PC-3 (cell line): Measurements from ENCODE around the gene MTF2. TPM values are rescaled to one million over a fixed set of nuclear protein-coding genes. Genes with fewer than 3 reads are reported as not detected.

Experiments used
- ATAC-seq: fragments of 200-7000 bp; cut with Tn5 transposase; 2 replicates; pipeline ENCODE4 v1.9.1; 2020; ENCODE audit warnings: mild to moderate bottlenecking, moderate library complexity
- BruUV-seq: library from RNA; stranded (reverse); fragments of 400-500 nt; replicated peaks from 2 replicates; lab custom pipeline; 2021; lab: Mats Ljungman, UMichigan
- CTCF ChIA-PET: fragments of 300-600 bp; sonication (Branson Sonifier 250); formaldehyde crosslinking; loops from one replicate; lab custom pipeline; 2022; ENCODE audit warnings: antibody characterized with exemption; lab: Charles Lee
- POLR2A ChIA-PET: fragments of 300-600 bp; sonication (Branson Sonifier 250); formaldehyde crosslinking; loops from one replicate; lab custom pipeline; 2022; ENCODE audit warnings: antibody characterized with exemption; ENCODE audit not compliant: unreplicated experiment; lab: Charles Lee
- DNase-seq: peaks from one replicate; pipeline ENCODE4 v3.0.0-alpha.2; 2015
- H2AFZ ChIP-seq: fragments of 300-600 bp; sonication (generic); 2 replicates; pipeline ENCODE4 v1.6.0; 2016; ENCODE audit warnings: antibody characterized with exemption, low read length
- H3F3A ChIP-seq: fragments of 300-600 bp; sonication (generic); one replicate; pipeline ENCODE4 v1.6.0; 2017; ENCODE audit warnings: antibody characterized with exemption, low read length, control low read depth, mild to moderate bottlenecking; ENCODE audit not compliant: unreplicated experiment
- H3K27ac ChIP-seq: fragments of 300-600 bp; sonication (generic); 2 replicates; pipeline ENCODE4 v1.5.1; 2016; ENCODE audit warnings: mild to moderate bottlenecking, low read length
- H3K27me3 ChIP-seq: fragments of 300-600 bp; sonication (generic); 2 replicates; pipeline ENCODE4 v1.6.1; 2016; ENCODE audit warnings: low read length, mixed read lengths
- H3K36me3 ChIP-seq: fragments of 300-600 bp; sonication (generic); 2 replicates; pipeline ENCODE4 v1.6.1; 2016; ENCODE audit warnings: low read depth, mixed run types, low read length, mixed read lengths
- H3K4me1 ChIP-seq: fragments of 300-600 bp; sonication (generic); 2 replicates; pipeline ENCODE4 v1.5.1; 2016; ENCODE audit warnings: low read length; ENCODE audit not compliant: insufficient read depth
- H3K4me2 ChIP-seq: fragments of 300-600 bp; sonication (generic); 2 replicates; pipeline ENCODE4 v1.6.0; 2016; ENCODE audit warnings: low read length
- H3K4me3 ChIP-seq: fragments of 300-600 bp; sonication (generic); 2 replicates; pipeline ENCODE4 v1.5.1; 2016; ENCODE audit warnings: mild to moderate bottlenecking, low read length, mixed read lengths
- H3K79me2 ChIP-seq: fragments of 300-600 bp; sonication (generic); 2 replicates; pipeline ENCODE4 v1.6.1; 2017; ENCODE audit warnings: low read length, mixed read lengths
- H3K9ac ChIP-seq: fragments of 300-600 bp; sonication (generic); 2 replicates; pipeline ENCODE4 v1.6.0; 2016; ENCODE audit warnings: mild to moderate bottlenecking, low read length
- H3K9me2 ChIP-seq: fragments of 300-600 bp; sonication (generic); replicated peaks from 2 replicates; pipeline ENCODE4 v1.6.1; 2016; ENCODE audit warnings: mixed run types, low read length, mixed read lengths
- H3K9me3 ChIP-seq: fragments of 300-600 bp; sonication (generic); 2 replicates; pipeline ENCODE4 v1.6.1; 2016; ENCODE audit warnings: low read length, mixed read lengths
- H4K20me1 ChIP-seq: fragments of 300-600 bp; sonication (generic); 2 replicates; pipeline ENCODE4 v1.6.1; 2016; ENCODE audit warnings: low read length, mixed read lengths
- EZH2 ChIP-seq: fragments of 300-600 bp; sonication (generic); IDR thresholded peaks from one replicate; pipeline ENCODE4 v1.6.1; 2017; ENCODE audit warnings: antibody characterized with exemption, mild to moderate bottlenecking, low read length; ENCODE audit not compliant: unreplicated experiment
- EZH2phosphoT487 ChIP-seq: fragments of 300-600 bp; sonication (generic); IDR thresholded peaks from 2 replicates; pipeline ENCODE4 v1.6.1; 2018; ENCODE audit warnings: mild to moderate bottlenecking, antibody characterized with exemption, low read length, borderline replicate concordance
- intact Hi-C: fragments of 100-400 bp; cut with micrococcal nuclease; formaldehyde crosslinking; loops from 2 replicates; pipeline ENCODE4 v1.9.0; 2023
- total RNA-seq: library from RNA; depleted of rRNA; stranded (reverse); fragments of >200 nt; gene quantifications from 2 replicates; pipeline ENCODE4 v1.2.3, GENCODE V29; 2014
- TF ChIP-seq, protein P1 (sequence below): fragments of 300-600 bp; sonication (generic); conservative IDR thresholded peaks from 2 replicates; pipeline ENCODE4 v1.5.1; 2017; ENCODE audit warnings: antibody characterized with exemption, low read depth, mild to moderate bottlenecking, low read length

The MTF2 gene
- total RNA-seq, 1 experiment from 2014 or later: 25.3 TPM

DNA sequence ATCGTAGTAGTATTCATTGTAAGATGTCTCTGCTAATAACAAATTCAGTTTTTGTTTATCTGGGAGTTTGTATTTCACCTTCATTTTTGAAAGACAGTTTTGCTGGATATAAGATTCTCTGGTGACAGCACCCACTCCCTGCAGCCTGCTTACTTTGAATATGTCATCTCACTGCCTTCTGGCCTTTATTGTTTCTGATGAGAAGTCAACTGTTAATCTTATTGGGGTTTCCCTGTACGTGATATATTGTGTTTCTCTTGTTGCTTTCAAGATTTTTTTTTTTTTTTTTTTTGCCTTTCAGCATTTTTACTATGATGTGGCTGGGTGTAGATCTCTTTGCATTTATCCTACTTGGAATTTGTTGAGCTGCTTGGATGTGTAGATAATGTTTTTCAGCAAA is 29.3 kb downstream of the MTF2 start:
- no peak overlapping the region for H2AFZ ChIP-seq
- BruUV-seq: no TSS peak
- H3K27me3 ChIP-seq: no peaks in the 10 kb centered on the region
- TF ChIP-seq, protein P1, sequence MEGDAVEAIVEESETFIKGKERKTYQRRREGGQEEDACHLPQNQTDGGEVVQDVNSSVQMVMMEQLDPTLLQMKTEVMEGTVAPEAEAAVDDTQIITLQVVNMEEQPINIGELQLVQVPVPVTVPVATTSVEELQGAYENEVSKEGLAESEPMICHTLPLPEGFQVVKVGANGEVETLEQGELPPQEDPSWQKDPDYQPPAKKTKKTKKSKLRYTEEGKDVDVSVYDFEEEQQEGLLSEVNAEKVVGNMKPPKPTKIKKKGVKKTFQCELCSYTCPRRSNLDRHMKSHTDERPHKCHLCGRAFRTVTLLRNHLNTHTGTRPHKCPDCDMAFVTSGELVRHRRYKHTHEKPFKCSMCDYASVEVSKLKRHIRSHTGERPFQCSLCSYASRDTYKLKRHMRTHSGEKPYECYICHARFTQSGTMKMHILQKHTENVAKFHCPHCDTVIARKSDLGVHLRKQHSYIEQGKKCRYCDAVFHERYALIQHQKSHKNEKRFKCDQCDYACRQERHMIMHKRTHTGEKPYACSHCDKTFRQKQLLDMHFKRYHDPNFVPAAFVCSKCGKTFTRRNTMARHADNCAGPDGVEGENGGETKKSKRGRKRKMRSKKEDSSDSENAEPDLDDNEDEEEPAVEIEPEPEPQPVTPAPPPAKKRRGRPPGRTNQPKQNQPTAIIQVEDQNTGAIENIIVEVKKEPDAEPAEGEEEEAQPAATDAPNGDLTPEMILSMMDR: no peak
- TF ChIP-seq EZH2: no peak
- TF ChIP-seq EZH2phosphoT487: no peak
- H3K36me3 ChIP-seq: peaks cover 19% of the 10 kb centered on the region
- H3F3A ChIP-seq: no peaks in the 10 kb centered on the region
- intact Hi-C loops: no loop called here
- peaks cover 15% of the 10 kb centered on the region; the same call in 1 of the 2 replicates for H3K4me1 ChIP-seq
- no peak overlapping the region for H3K4me2 ChIP-seq
- H3K27ac ChIP-seq: no peak overlapping the region
- DNase-seq (no peak), ATAC-seq (no peak)
- H3K9ac ChIP-seq: no peak overlapping the region
- H3K9me2 ChIP-seq: no peaks in the 10 kb centered on the region
- H3K9me3 ChIP-seq: no peaks in the 10 kb centered on the region
- H3K79me2 ChIP-seq: peaks cover 92% of the 10 kb centered on the region
- ChIA-PET POLR2A (no interaction called here), CTCF (no interaction called here)
- no peak overlapping the region for H3K4me3 ChIP-seq
- H4K20me1 ChIP-seq: peaks cover 13% of the 10 kb centered on the region; the same call in 1 of the 2 replicates

DNA sequence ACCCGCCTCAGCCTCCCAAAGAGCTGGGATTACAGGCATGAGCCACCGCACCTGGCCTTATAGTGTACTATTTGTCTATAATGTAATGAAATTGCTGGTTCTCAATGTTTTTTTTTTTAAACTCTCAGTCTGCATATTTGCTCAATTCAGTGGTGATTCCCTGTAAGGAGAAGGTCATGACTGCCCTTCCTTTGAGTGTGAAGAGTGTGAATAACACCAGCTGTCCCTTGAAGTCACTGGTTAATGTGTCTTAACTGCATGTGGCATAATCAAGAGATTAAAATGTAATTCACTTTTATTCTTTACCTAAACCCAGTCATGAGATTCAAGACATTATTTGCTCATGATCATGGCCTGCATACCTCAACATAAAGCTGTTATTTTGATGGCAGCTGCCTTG is 30.5 kb downstream of the MTF2 start:
- no TSS peak for BruUV-seq
- intact Hi-C loops: no loop called here

DNA sequence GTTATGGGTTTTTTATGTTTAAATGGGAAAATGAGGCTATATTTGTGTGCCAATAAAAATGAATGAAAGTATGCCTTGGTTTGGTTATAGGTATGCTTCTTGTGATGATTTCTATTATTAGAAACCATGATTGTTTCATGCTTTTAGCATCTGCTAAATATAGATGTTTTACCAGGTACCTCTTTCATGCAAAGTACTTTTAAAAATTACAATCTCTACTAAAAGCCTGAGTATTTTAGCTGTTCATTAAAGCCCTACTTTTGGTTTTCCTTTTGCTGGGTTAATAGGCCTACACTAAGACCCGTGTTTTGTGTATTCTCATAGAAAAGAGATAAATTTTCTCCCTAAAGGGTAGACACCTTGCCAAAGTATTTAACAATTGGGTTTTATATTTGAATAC is 32.0 kb downstream of the MTF2 start:
- H3K9ac ChIP-seq: no peak overlapping the region
- CTCF ChIA-PET: no interaction called here
- no peak overlapping the region for H2AFZ ChIP-seq
- peaks cover 31% of the 10 kb centered on the region for H3K4me1 ChIP-seq
- ATAC-seq (no peak), DNase-seq (no peak)
- TF ChIP-seq, protein P1: no peak
- intact Hi-C loops: no loop called here
- H3K36me3 ChIP-seq: peaks cover 28% of the 10 kb centered on the region
- H3K27ac ChIP-seq: no peak overlapping the region
- H3K4me3 ChIP-seq: no peak overlapping the region
- no TSS peak for BruUV-seq
- peaks cover 7% of the 10 kb centered on the region for H3F3A ChIP-seq
- H4K20me1 ChIP-seq: peaks cover 18% of the 10 kb centered on the region; the same call in 1 of the 2 replicates
- H3K9me2 ChIP-seq: no peaks in the 10 kb centered on the region
- H3K9me3 ChIP-seq: no peaks in the 10 kb centered on the region
- H3K4me2 ChIP-seq: no peak overlapping the region
- POLR2A ChIA-PET: no interaction called here
- no peaks in the 10 kb centered on the region for H3K27me3 ChIP-seq
- H3K79me2 ChIP-seq: peaks cover 75% of the 10 kb centered on the region

More for the DNA sequence above, 30.5 kb downstream of the MTF2 start:
- DNase-seq (no peak), ATAC-seq (no peak)
- Histone ChIP-seq H3K27me3 (no peaks in the 10 kb centered on the region), H3K9ac (no peak overlapping the region), H3F3A (peaks cover 7% of the 10 kb centered on the region), H3K4me2 (no peak overlapping the region), H4K20me1 (peaks cover 18% of the 10 kb centered on the region; the same call in 1 of the 2 replicates), H3K4me3 (no peak overlapping the region), H3K36me3 (peaks cover 19% of the 10 kb centered on the region), H3K9me2 (no peaks in the 10 kb centered on the region), H3K4me1 (peaks cover 26% of the 10 kb centered on the region), H3K79me2 (peaks cover 87% of the 10 kb centered on the region), H3K9me3 (no peaks in the 10 kb centered on the region), H2AFZ (no peak overlapping the region), H3K27ac (no peak overlapping the region)
- ChIA-PET POLR2A (no interaction called here), CTCF (no interaction called here)
- no peak for TF ChIP-seq EZH2
- TF ChIP-seq, protein P1: no peak
- no peak for TF ChIP-seq EZH2phosphoT487
